ENCODE results near the gene ITIH3. TPM values are rescaled to one million over a fixed set of nuclear protein-coding genes. Genes with fewer than 3 reads are reported as not detected.
A peak's percentile ranks its signal among the peaks of the same experiment; 100 is the strongest.

The ITIH3 gene
- total and polyA plus RNA-seq, 2 of the 4 experiments (the other 2 are of a cell fraction): 0.72 to 0.94 TPM

DNA sequence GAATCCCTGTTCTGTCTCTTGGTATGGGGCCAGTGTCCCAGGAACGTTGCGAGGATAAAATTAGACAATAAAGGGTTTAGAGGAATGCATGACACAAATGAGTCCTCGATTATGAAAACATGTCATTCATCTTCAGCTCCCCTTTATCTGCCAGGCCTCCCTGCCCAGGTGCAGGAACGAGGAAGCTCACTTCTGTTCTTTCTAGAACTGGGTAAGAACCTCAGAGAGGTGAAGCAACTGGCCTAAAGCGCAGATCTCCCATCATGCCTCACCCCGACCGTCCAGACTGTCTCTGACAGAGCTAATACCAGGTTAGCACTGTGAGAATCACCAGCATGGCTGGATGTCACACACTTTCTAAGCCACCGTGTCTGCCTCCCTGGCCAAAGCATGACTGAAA is 18.7 kb upstream of the ITIH3 start:
- no peaks in the 10 kb centered on the region for H3K36me3 ChIP-seq (ENCODE audit: control insufficient read depth, insufficient read depth, low read length)
- intact Hi-C loops (cut with micrococcal nuclease): no loop called here
- DNase-seq: no peak
- no peak overlapping the region for H3K9ac ChIP-seq (ENCODE audit: low read depth, low read length)
- TF ChIP-seq BHLHE40 (IDR thresholded peaks at IDR 0.05; ENCODE audit: low read depth, low read length) (no peak), MXI1 (IDR thresholded peaks at IDR 0.05; ENCODE audit: borderline replicate concordance, low read depth, low read length) (no peak), CHD1 (IDR thresholded peaks at IDR 0.05; ENCODE audit: low read depth, low read length) (no peak), RCOR1 (IDR thresholded peaks at IDR 0.05; ENCODE audit: insufficient replicate concordance, low read length) (no peak), POLR2A (IDR thresholded peaks at IDR 0.05; ENCODE audit: low read depth, low read length) (no peak), MAFK (IDR thresholded peaks at IDR 0.05; ENCODE audit: low read depth, low read length) (no peak), CEBPB (IDR thresholded peaks at IDR 0.05; ENCODE audit: low read depth, low read length) (no peak), RAD21 (IDR thresholded peaks at IDR 0.05; ENCODE audit: low read length) (no peak), RFX5 (IDR thresholded peaks at IDR 0.05; ENCODE audit: low read depth, low read length) (no peak), SMC3 (IDR thresholded peaks at IDR 0.05; ENCODE audit: low read depth, low read length) (no peak), NFE2L2 (IDR thresholded peaks at IDR 0.05; ENCODE audit: low read depth, low read length) (no peak)
- TF ChIP-seq, protein P1, sequence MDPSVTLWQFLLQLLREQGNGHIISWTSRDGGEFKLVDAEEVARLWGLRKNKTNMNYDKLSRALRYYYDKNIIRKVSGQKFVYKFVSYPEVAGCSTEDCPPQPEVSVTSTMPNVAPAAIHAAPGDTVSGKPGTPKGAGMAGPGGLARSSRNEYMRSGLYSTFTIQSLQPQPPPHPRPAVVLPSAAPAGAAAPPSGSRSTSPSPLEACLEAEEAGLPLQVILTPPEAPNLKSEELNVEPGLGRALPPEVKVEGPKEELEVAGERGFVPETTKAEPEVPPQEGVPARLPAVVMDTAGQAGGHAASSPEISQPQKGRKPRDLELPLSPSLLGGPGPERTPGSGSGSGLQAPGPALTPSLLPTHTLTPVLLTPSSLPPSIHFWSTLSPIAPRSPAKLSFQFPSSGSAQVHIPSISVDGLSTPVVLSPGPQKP (IDR thresholded peaks at IDR 0.05; ENCODE audit: borderline replicate concordance, low read depth, low read length): no peak
- TF ChIP-seq, protein P2, sequence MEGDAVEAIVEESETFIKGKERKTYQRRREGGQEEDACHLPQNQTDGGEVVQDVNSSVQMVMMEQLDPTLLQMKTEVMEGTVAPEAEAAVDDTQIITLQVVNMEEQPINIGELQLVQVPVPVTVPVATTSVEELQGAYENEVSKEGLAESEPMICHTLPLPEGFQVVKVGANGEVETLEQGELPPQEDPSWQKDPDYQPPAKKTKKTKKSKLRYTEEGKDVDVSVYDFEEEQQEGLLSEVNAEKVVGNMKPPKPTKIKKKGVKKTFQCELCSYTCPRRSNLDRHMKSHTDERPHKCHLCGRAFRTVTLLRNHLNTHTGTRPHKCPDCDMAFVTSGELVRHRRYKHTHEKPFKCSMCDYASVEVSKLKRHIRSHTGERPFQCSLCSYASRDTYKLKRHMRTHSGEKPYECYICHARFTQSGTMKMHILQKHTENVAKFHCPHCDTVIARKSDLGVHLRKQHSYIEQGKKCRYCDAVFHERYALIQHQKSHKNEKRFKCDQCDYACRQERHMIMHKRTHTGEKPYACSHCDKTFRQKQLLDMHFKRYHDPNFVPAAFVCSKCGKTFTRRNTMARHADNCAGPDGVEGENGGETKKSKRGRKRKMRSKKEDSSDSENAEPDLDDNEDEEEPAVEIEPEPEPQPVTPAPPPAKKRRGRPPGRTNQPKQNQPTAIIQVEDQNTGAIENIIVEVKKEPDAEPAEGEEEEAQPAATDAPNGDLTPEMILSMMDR (conservative IDR thresholded peaks at IDR 0.05; ENCODE audit: low read depth, low read length): no peak
- TF ChIP-seq, protein P3, sequence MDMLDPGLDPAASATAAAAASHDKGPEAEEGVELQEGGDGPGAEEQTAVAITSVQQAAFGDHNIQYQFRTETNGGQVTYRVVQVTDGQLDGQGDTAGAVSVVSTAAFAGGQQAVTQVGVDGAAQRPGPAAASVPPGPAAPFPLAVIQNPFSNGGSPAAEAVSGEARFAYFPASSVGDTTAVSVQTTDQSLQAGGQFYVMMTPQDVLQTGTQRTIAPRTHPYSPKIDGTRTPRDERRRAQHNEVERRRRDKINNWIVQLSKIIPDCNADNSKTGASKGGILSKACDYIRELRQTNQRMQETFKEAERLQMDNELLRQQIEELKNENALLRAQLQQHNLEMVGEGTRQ (IDR thresholded peaks at IDR 0.05; ENCODE audit: low read depth, low read length): no peak
- no peak overlapping the region for H4K8ac ChIP-seq (ENCODE audit: low read depth in 2 of 2, low read length in 2 of 2)
- no peak overlapping the region for H3K18ac ChIP-seq (ENCODE audit: low read depth, low read length)
- H4K5ac ChIP-seq (ENCODE audit: low read depth, low read length): no peak overlapping the region
- no peak overlapping the region for H3K4me3 ChIP-seq (ENCODE audit: insufficient read depth, low read depth, low read length)
- no peak overlapping the region for H2AK5ac ChIP-seq (ENCODE audit: low read depth, low read length)
- no peak overlapping the region for H2BK5ac ChIP-seq (ENCODE audit: low read depth, low read length, poor library complexity, severe bottlenecking)
- no peak overlapping the region for H2BK15ac ChIP-seq (ENCODE audit: low read depth, low read length)
- WGBS, 2 experiments (ENCODE audit: extremely low coverage in 2 of 2, insufficient read length in 1 of 2): no CpG with 5 or more reads among the region's 8 CpGs
- H3K27me3 ChIP-seq (ENCODE audit: control insufficient read depth, insufficient read depth, low read length): peaks cover 25% of the 10 kb centered on the region; the same call in 1 of the 2 replicates
- H2BK20ac ChIP-seq (ENCODE audit: low read depth, low read length): no peak overlapping the region
- peaks cover 3 to 5% of the 10 kb centered on the region in 2 experiments; a peak in 1 of 4 replicates for H3K79me1 ChIP-seq (ENCODE audit: low read depth in 1 of 2, low read length in 2 of 2)
- POLR2A ChIA-PET (ENCODE audit: unreplicated experiment): no interaction called here
- in situ Hi-C loops (cut with MboI; ENCODE audit: low sequenced_read_pairs): no loop called here
- no peak overlapping the region for H3K4me2 ChIP-seq (ENCODE audit: low read depth, low read length)
- no peaks in the 10 kb centered on the region for H3K4me1 ChIP-seq (ENCODE audit: control insufficient read depth, insufficient read depth, low read length)
- H3K9me3 ChIP-seq (ENCODE audit: control insufficient read depth, insufficient read depth, low read length): no peaks in the 10 kb centered on the region
- no peak overlapping the region for H3K27ac ChIP-seq (ENCODE audit: insufficient read depth, low read length)
- no peak overlapping the region for H3K14ac ChIP-seq (replicated peaks; ENCODE audit: low read depth, low read length)
- BruUV-seq (replicated peaks): no TSS peak
- H2AK9ac ChIP-seq (replicated peaks; ENCODE audit: low read depth, low read length, poor library complexity): no peak overlapping the region
- no peak for ATAC-seq (ENCODE audit: low read depth)
- H3K23ac ChIP-seq (ENCODE audit: low read depth, low read length): 0 out of 2 replicates have a peak overlapping the region, but pooled peaks have one; percentile 53
- CTCF ChIA-PET: no interaction called here
- H3K9me1 ChIP-seq (ENCODE audit: insufficient read depth, low read length): peaks cover 7% of the 10 kb centered on the region; the same call in 1 of the 2 replicates
- dilution Hi-C loops (cut with HindIII; ENCODE audit: low sequenced_read_pairs, unreplicated experiment): no loop called here
- H4K91ac ChIP-seq (ENCODE audit: insufficient read depth, low read depth, low read length): no peak overlapping the region
- H2BK120ac ChIP-seq (ENCODE audit: low read depth, low read length): no peak overlapping the region
- H3K4ac ChIP-seq (ENCODE audit: low read depth, low read length): no peak overlapping the region
- H2AFZ ChIP-seq (replicated peaks; ENCODE audit: low read length, poor library complexity): no peak overlapping the region
- H4K20me1 ChIP-seq (ENCODE audit: insufficient read depth, low read length): no peaks in the 10 kb centered on the region
- H3K56ac ChIP-seq (ENCODE audit: extremely low read depth, insufficient read depth, low read length): no peak overlapping the region

All from IMR-90 (cell line).